Raji (cell line): ENCODE measurements around the gene FPR1.

Source experiments
- POLR2A ChIP-seq: IDR thresholded peaks from 2 replicates; pipeline ENCODE4 v1.6.1; 2011; ENCODE audit warnings: low read depth, low read length, control low read depth; ENCODE audit not compliant: insufficient read depth

The FPR1 gene

DNA sequence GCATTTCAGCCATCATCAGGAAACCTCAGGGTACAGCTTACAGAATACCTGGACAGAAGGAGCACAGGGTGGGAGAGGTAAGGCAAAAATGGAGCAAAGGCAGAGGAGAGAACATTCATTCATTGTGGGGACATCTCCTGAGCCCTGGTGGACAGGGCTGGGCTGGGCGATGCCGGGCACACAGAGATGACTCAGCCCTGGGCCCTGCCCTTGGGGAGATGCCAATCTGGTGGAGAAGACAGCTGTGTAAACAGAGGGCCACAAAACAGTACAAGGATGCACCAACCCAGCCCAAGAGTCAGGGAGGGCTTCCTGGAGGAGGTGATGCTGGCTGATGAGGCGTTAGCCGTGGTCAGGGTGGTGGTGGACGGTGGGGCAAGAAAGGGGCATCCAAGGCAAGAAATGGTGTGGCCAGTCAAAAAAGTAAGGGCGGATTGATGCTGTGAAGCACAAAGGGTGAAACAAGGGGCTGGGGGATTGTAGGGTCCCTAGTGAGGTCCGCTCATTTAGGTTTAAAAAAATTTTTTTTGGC is 24.3 kb downstream of the FPR1 start:
- no peak for TF ChIP-seq POLR2A

DNA sequence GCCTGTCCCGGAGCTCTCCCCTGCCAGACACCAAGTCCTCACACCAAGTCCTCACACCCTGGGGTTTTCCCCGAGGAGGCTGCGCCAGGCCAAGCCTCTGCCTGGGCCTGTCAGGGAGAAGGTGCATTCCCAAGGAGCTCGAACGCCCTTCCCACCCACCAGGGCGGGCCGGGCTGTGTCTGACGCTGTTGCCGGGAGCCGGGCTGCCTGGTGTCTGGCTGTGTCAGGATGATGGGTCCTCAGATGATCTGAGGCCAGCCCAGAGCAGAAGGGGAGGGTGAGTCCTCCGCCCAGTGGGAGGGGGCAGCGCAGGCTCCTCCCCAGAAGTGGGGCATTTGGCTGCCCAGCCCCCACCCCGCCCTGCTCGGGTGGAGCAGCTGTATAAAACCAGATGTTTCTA is 25.6 kb downstream of the FPR1 start:
- no peak for TF ChIP-seq POLR2A

DNA sequence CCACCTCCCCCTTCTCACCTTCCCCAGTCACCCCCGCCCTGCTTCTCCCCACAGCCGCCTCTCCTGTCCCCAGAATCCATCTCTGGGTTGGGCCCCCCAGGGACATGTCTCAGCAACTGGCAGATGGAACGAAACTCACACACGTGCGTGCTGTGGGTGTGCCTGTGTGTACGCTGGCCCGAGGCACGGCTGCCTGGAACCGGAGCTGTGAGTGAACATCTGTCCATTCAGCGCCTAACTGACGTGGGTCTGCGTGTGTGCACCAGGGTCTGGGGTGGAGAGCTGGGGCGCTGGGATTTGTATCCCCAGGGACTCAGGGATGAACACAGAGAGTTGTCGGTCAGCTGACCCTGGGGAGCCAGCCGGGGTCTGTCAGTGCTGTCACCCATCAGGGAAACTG is 27.1 kb downstream of the FPR1 start:
- no peak for TF ChIP-seq POLR2A

DNA sequence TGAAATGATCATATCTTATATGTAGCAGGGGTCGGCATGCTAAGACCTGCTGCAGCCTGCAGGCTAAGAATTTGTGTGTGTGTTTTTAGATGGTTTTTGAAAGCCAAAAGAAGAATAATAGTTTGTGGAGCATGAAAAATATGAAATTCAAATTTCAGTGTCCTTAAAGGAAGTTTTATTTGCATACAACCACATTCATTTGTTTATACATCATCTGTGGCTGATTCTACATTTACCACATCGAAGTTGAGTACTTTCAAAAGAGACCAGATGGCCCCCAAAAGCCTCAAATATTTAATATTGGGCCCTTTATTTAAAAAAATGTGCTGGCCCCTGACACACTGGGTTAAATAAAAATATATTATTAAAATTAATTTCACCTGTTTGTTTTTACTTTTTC is 29.2 kb downstream of the FPR1 start:
- no peak for TF ChIP-seq POLR2A

DNA sequence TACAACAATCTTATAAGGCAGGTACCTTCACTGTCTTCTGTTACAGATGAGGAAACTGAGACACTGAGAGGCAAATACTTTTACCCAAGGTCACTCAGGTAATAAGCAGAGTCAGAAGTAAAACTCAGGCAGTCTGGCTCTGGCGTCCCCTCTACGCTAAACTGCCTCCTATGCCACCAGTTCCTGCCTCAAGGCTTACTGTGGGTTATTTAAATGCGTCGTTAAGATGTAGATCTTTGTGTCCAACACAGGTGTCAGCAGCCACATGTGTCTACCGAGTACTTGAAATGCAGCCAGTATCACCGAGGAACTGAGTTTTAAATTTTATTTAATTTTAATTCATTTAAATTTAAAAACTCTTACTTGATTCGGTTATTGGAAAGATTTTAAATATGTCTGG is 29.8 kb downstream of the FPR1 start:
- TF ChIP-seq POLR2A: no peak

DNA sequence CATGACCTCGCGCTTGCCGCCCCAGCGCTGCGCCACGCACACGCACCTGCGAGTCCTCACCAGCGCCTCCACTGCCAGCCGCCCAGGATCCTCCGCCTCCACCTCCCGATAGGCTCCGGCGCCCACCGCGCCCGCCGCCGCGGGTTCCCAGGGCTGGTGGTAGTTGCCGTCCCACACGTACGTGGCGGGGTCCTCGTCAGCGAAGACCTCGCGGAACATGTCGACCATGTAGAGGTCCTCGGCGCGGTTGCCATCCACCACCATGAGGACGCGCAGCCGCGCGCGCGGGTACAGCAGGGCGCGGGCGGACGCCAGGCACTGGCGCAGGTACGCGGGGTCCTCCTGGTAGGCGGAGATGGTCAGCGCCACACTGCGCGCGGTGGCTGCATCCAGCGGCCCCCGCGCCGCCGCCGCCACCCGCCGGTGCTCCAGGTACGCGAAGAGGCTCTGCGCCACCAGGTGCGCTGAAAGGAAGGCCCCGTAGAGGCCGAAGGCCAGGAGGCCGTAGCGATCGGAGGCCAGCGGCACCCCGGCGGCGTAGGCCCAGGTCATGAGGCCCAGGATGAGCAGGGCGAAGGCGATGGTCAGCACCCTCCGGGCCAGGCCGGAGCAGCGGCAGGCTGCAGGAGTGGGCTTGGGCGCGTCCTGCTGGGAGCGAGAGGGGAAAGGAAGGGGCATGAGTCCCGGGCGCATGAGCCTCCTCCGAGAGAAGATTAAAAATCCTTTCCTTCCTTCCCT is 32.3 kb downstream of the FPR1 start:
- no peak for TF ChIP-seq POLR2A

DNA sequence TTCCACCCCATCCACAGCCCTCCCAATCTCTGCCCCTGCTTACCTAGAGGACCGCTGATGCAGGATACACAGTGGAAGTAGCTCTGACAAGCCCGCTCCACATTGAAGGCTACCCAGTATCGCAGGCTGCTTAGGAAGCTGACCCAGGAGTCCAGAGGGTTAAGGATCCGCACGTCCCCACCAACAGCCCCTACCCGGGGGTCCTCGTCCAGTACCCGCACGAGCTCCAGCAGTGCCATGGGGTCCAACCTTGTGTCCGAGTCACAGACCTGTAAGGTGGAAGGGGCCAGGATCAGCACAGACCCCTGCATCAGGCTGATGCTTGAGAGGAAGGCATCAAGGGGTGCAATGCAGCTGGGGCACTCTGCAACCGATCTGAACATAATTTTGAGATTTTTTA is 34.8 kb downstream of the FPR1 start:
- TF ChIP-seq POLR2A: no peak

DNA sequence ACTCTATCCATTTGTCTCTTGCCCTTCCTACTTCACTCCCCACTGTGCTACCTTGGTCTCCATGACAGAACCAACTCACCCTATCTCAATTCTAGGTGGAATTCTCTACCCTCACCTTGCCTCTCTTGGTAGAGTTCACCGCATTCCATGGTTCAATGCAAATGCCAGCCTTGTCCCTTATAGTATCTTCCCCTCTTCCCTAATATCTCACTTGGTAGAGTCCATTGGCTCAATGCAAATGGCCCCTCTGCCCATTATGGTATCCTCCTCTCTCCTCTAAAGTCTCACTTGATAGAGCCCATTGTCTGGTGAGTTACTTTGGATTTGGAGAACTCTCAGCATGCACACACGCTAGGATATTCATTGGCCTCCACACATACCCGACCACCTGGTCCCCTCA is 35.8 kb downstream of the FPR1 start:
- no peak for TF ChIP-seq POLR2A

DNA sequence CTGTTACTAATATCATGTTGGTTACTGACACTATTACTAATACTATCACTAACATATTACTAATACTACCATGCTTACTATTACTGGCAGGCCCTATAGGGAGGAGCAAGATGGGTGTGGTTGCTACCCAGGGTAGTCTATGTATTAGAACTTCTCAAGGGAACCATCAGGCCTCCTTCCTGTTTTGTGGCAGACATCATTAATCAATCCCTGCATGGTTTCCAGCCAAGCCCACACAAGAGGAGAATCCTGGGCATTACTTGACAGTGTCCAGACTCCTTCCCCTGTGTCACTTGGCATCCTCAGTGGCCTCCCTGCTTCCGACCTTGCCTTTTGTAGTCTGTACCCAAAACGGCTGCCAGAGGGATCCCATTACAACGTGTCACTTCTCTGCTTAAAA is 36.8 kb downstream of the FPR1 start:
- no peak for TF ChIP-seq POLR2A

DNA sequence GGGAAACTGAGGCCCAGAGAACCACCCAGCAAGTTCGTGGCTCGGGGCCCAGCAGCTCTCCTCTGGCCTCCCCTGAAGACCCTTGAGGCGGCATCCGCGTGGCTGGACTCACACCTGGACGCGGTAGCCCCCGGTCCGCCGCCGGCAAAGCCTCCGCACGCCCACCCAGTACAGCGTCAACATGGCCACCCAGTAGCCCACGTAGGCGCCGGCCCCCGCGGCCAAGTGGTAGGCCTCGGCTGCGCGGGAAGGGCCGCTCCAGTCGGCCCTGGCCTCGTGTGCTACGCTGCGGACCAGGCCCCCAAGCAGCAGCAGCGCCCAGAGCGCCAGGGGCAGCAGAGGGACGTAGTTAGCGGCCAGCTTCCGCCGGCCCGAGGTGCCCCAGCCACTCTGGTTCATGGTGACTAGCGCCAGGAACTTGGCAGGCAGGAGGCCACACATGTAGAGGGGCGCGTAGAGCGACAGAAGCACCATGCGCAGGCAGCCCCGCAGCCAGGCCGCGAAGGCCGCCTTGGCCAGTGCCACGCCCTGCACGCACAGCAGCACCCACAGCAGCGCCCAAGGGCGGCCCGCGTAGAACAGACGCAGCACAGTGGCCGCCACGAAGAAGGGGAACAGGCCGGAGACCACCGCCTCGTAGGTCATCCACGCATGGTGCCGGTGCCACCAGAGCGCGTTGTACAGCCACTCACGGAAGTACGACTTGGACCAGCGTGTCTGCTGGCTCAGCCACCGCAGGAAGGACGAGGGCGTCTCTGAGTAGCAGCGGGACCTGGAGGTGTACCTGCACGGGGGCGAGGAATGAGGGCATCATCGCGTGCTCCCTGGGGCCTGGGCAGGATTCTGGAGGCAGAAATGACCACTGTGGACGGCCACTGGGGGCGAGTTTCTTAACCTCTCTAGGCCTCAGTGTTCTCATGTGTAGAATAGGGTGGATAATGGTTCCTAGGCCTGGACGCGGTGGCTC is 38.1 kb downstream of the FPR1 start:
- no peak for TF ChIP-seq POLR2A

DNA sequence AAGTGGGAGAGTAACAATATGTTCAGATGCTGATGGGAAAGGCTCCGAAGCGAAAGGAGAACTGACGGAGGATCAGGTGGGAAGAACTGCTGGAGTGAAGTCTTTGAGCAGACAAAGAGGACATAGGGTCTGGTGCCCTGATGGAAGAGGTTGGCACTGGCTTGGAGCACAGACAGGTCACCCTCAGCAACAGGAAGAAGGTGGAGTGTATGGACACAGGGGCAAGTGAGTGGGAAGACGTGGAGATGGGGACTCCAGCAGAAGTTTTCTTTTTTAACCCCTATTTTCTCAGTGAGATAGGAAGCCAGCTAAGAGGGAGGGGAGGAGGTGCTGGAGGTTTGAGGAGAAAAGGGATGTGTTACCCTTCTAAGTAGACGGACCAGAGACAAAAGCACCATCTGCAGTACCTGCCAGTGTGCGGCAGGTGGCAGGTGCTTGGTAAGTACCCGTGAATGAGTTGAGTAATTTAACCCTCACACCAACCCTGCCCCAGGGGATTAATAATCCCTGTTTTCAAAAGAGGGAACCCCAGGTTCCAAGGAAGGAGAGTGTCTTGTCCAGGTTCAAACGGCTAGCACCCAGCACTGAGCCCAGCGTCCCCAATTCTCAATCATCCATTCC is 39.1 kb downstream of the FPR1 start:
- no peak for TF ChIP-seq POLR2A

DNA sequence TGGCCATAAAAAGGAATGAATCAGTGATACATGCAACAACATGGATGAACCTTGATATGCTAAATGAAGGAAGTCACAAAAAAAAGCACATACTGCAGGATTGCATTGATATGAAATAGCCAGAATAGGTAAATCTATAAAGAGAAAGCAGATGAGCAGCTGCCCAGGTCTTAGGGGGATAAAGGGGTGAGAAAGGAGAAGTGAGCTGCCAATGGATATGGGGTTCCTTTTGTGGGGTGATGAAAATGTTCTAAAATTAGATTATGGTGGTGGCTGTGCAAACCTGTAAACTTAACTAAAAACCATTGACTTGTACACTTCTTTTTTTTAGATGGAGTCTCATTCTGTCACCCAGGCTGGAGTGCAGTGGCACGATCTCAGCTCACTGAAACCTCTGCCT is 40.0 kb downstream of the FPR1 start:
- no peak for TF ChIP-seq POLR2A

DNA sequence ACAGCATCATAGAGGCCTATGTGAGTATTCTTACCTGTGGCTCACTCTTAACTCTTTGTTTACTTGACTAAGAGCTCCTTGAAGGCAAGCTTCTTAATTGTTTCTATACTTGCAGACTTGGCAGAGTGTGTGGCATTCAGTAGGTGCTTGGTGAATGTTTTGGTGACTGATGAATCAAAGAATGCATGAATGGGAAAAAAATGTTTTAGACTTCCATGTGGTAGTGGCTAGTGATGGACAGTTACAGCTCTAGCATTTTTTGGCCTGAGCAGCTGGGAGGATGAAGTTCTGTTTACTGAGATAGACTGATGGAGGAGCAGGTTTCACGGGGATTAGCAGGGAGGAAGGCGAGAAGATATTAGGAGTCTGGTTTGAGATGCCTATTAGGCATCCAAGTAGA is 41.5 kb downstream of the FPR1 start:
- TF ChIP-seq POLR2A: no peak

DNA sequence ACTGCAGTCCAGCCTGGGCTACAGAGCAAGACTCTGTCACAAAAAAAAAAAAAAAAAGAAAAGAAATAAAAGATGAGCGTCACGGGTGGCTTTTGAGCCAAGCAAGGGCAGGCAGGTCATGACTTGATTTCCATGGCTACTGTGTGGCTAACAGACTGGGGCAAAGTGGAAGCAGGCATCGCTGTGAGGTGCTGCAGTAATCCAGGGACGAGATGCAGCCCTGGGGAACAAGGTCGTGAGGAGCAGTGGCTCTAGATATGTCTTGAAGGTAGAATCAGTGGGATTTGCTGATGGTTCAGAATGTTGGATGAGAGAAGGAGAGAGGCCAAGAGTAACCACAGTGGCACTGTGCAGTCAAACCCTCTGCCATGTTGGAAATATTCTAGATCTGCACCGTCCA is 42.1 kb downstream of the FPR1 start:
- no peak for TF ChIP-seq POLR2A

DNA sequence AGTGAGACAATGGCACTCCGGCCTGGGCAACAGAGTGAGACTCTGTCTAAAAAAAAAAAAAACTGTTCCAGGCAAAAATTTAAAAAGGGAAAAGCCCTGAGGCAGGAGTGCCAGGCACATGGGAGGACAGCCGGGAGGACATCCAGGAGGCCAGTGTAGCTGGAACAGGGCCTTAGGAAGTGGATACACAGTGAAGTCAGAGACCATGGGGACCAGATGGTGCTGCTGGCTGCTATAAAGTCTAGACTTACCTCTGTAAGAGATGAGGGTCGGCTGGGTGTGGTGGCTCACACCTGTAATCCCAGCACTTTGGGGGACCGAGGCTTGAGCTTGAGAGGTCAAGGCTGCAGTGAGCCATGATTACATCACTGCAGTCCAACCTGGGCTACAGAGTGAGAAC is 42.9 kb downstream of the FPR1 start:
- no peak for TF ChIP-seq POLR2A
